HCT116 (cell line): Measurements from ENCODE around the gene DNM3. TPM values are rescaled to one million over a fixed set of nuclear protein-coding genes. Genes with fewer than 3 reads are reported as not detected.

Experiments used
- ATAC-seq: fragments of 200-7000 bp; cut with Tn5 transposase; 2 replicates; pipeline ENCODE4 v1.9.1; 2020; ENCODE audit warnings: mild to moderate bottlenecking, moderate library complexity
- BruUV-seq: library from RNA; stranded (reverse); fragments of 400-500 nt; replicated peaks from 2 replicates; lab custom pipeline; 2021; lab: Mats Ljungman, UMichigan
- CTCF ChIA-PET: fragments of 300-600 bp; sonication (Branson Sonifier 250); formaldehyde crosslinking; loops from one replicate; lab custom pipeline; 2021; ENCODE audit warnings: antibody characterized with exemption; lab: Charles Lee
- POLR2A ChIA-PET: fragments of 300-600, 350-600 bp; sonication (Branson Sonifier 250); formaldehyde crosslinking; loops from one replicate; lab custom pipeline; 2021; ENCODE audit warnings: antibody characterized with exemption; lab: Charles Lee
- RAD21 ChIA-PET, 2 experiments: fragments of 300-600 bp; sonication (Branson Sonifier 250); formaldehyde crosslinking; loops; one replicate each; lab custom pipeline; 2023; ENCODE audit warnings: low total read pairs in 2 of 2; ENCODE audit not compliant: uncharacterized antibody in 2 of 2, unreplicated experiment in 2 of 2, low non-redundant PET in 1 of 2; lab: Charles Lee
- DNase-seq: peaks from one replicate; pipeline ENCODE4 v3.0.0-alpha.2; 2010; ENCODE audit warnings: low read depth, low spot score
- H2AFZ ChIP-seq: fragments of 200-600 bp; shearing (Covaris generic), sonication (generic); 2 replicates; pipeline ENCODE4 v1.6.1; 2017; ENCODE audit warnings: low read depth, mixed run types, mixed read lengths, antibody characterized with exemption, low read length; ENCODE audit not compliant: poor library complexity, severe bottlenecking
- H3K27ac ChIP-seq: 2 replicates; pipeline ENCODE4 v1.5.1; 2012; ENCODE audit warnings: low read depth, low read length
- H3K27me3 ChIP-seq: fragments of 200-600 bp; sonication (generic); 2 replicates; pipeline ENCODE4 v1.6.1; 2016; ENCODE audit warnings: mixed run types, low read length, mixed read lengths; ENCODE audit not compliant: insufficient read depth
- H3K36me3 ChIP-seq, 2 experiments: fragments of 200-500 bp in 1 of 2; fragments of 200-600 bp in 1 of 2; sonication (Bioruptor generic) in 1 of 2; sonication (generic) in 1 of 2; 2 replicates each; pipeline versions ENCODE4 v1.5.1 to v1.6.1; 2014 to 2016; ENCODE audit warnings: low read length in 2 of 2, inconsistent platforms in 1 of 2, mixed read lengths in 1 of 2, mixed run types in 1 of 2; ENCODE audit not compliant: insufficient read depth in 2 of 2, control insufficient read depth in 1 of 2
- H3K4me1 ChIP-seq, 2 experiments: fragments of 200-600 bp in 1 of 2; sonication (generic) in 1 of 2; 2 replicates each; pipeline versions ENCODE4 v1.5.1 to v1.6.1; 2012 to 2017; ENCODE audit warnings: low read length in 2 of 2, inconsistent platforms in 1 of 2, mild to moderate bottlenecking in 1 of 2, mixed read lengths in 1 of 2, mixed run types in 1 of 2, moderate library complexity in 1 of 2; ENCODE audit not compliant: insufficient read depth in 2 of 2, control insufficient read depth in 1 of 2
- H3K4me2 ChIP-seq: fragments of 200-600 bp; sonication (generic); 2 replicates; pipeline ENCODE4 v1.6.1; 2017; ENCODE audit warnings: mixed run types, low read length, mixed read lengths
- H3K4me3 ChIP-seq, 2 experiments: fragments of 200-600 bp in 1 of 2; sonication (generic) in 1 of 2; replicated peaks in 1 of 2; 2 replicates each; pipeline ENCODE4 v1.5.1; 2011 to 2016; ENCODE audit warnings: low read length in 2 of 2, control low read depth in 1 of 2, low read depth in 1 of 2, mild to moderate bottlenecking in 1 of 2, mixed read lengths in 1 of 2, mixed run types in 1 of 2
- H3K79me2 ChIP-seq: fragments of 200-600 bp; sonication (generic); 2 replicates; pipeline ENCODE4 v1.6.1; 2017; ENCODE audit warnings: mild to moderate bottlenecking, mixed run types, low read length, moderate library complexity, mixed read lengths; ENCODE audit not compliant: insufficient read depth
- H3K9ac ChIP-seq: fragments of 200-600 bp; sonication (generic); 2 replicates; pipeline ENCODE4 v1.6.1; 2016; ENCODE audit warnings: low read length, mixed read lengths
- H3K9me2 ChIP-seq: fragments of 200-600 bp; sonication (generic), shearing (Covaris generic); 2 replicates; pipeline ENCODE4 v1.6.1; 2017; ENCODE audit warnings: mixed run types, mild to moderate bottlenecking, moderate library complexity; ENCODE audit not compliant: insufficient read depth
- H3K9me3 ChIP-seq, 2 experiments: fragments of 200-500 bp in 1 of 2; fragments of 200-600 bp in 1 of 2; sonication (Bioruptor generic) in 1 of 2; sonication (generic) in 1 of 2; 2 replicates each; pipeline ENCODE4 v1.6.1; 2014 to 2017; ENCODE audit warnings: low read length in 2 of 2, mixed read lengths in 2 of 2, inconsistent platforms in 1 of 2, low read depth in 1 of 2, mild to moderate bottlenecking in 1 of 2, mixed run types in 1 of 2, moderate library complexity in 1 of 2; ENCODE audit not compliant: control insufficient read depth in 1 of 2, insufficient read depth in 1 of 2
- H4K20me1 ChIP-seq: fragments of 200-600 bp; sonication (generic), shearing (Covaris generic); 2 replicates; pipeline ENCODE4 v1.6.1; 2017; ENCODE audit warnings: mixed run types, mild to moderate bottlenecking, moderate library complexity; ENCODE audit not compliant: insufficient read depth
- CEBPB ChIP-seq: IDR thresholded peaks from 2 replicates; pipeline ENCODE4 v1.6.1; 2012; ENCODE audit warnings: low read depth
- ELF1 ChIP-seq: IDR thresholded peaks from 2 replicates; pipeline ENCODE4 v1.6.1; 2012; ENCODE audit warnings: low read depth, borderline replicate concordance
- EZH2 ChIP-seq: fragments of 200-600 bp; sonication (generic); IDR thresholded peaks from 2 replicates; pipeline ENCODE4 v1.6.1; 2017; ENCODE audit warnings: antibody characterized with exemption, mixed run types
- EZH2phosphoT487 ChIP-seq: fragments of 200-600 bp; IDR thresholded peaks from 2 replicates; pipeline ENCODE4 v1.6.1; 2018; ENCODE audit warnings: antibody characterized with exemption, borderline replicate concordance
- JUND ChIP-seq: IDR thresholded peaks from 2 replicates; pipeline ENCODE4 v1.6.1; 2012
- MAX ChIP-seq: IDR thresholded peaks from 2 replicates; pipeline ENCODE4 v1.6.1; 2012
- RAD21 ChIP-seq: IDR thresholded peaks from 2 replicates; pipeline ENCODE4 v1.6.1; 2012; ENCODE audit warnings: low read depth, mild to moderate bottlenecking
- SIN3A ChIP-seq: IDR thresholded peaks from 2 replicates; pipeline ENCODE4 v1.6.1; 2012; ENCODE audit warnings: low read depth
- SP1 ChIP-seq: IDR thresholded peaks from 2 replicates; pipeline ENCODE4 v1.6.1; 2012; ENCODE audit warnings: low read depth
- TCF7L2 ChIP-seq: IDR thresholded peaks from 2 replicates; pipeline ENCODE4 v1.7.0; 2011; ENCODE audit warnings: borderline replicate concordance, inconsistent platforms; ENCODE audit not compliant: insufficient read depth, insufficient read length; ENCODE audit errors: extremely low read depth
- YY1 ChIP-seq: IDR thresholded peaks from 2 replicates; pipeline ENCODE4 v1.6.1; 2011; ENCODE audit warnings: low read length, low read depth, moderate library complexity, mild to moderate bottlenecking; ENCODE audit not compliant: insufficient replicate concordance; ENCODE audit errors: extremely low read depth
- intact Hi-C: fragments of 100-400 bp; cut with micrococcal nuclease; formaldehyde crosslinking; loops from 2 replicates; pipeline ENCODE4 v1.10.0; 2022
- total RNA-seq: library from RNA; stranded (reverse); gene quantifications from one replicate; pipeline ENCODE4 v1.2.1, GENCODE V29; 2021; ENCODE audit not compliant: unreplicated experiment
- TF ChIP-seq, protein P1 (sequence below): IDR thresholded peaks from 2 replicates; pipeline ENCODE4 v1.6.1; 2012

DNM3 gene
- total RNA-seq, 1 experiment from 2014 or later: 3.1 TPM

DNA sequence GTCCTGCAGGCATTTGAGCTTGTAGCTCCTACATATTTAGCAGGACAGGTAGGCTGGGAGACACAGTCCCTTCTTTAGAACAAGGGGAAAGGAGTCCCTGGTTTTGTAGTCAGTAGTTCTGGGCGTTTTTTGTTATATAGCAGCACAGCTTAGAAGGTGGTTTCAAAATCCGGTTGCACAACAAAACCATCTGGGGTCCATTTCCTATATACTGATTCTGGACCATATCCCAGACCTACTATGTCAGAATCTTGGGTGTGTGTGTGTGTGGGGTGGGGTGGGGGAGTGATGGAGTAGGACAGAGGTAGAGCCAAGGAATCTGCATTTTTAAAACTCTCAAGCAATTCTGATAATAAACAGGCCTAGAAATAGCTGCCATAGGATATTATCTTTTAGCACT is 38.3 kb upstream of the DNM3 start:
- no peak overlapping the region for H3K27ac ChIP-seq
- intact Hi-C loops: loop anchor here (5.0 kb wide), 2 partner anchors 156 to 599 kb away; no protein-coding TSS in a partner anchor
- no peak for TF ChIP-seq YY1
- TF ChIP-seq ELF1: no peak
- no peak for TF ChIP-seq RAD21
- TF ChIP-seq TCF7L2: no peak
- no peak for TF ChIP-seq JUND
- TF ChIP-seq, protein P1, sequence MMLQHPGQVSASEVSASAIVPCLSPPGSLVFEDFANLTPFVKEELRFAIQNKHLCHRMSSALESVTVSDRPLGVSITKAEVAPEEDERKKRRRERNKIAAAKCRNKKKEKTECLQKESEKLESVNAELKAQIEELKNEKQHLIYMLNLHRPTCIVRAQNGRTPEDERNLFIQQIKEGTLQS: no peak
- no peak for TF ChIP-seq EZH2phosphoT487
- TF ChIP-seq CEBPB: no peak
- TF ChIP-seq SIN3A: no peak
- TF ChIP-seq MAX: no peak
- no peak for TF ChIP-seq EZH2
- TF ChIP-seq SP1: no peak
- H3K4me3 ChIP-seq: no peak overlapping the region
- H3K9ac ChIP-seq: no peak overlapping the region
- no peaks in the 10 kb centered on the region for H3K9me3 ChIP-seq
- H3K4me1 ChIP-seq: peaks cover 0 to 4% of the 10 kb centered on the region in 2 experiments; a peak in 1 of 4 replicates
- POLR2A ChIA-PET: no interaction called here
- CTCF ChIA-PET: interaction anchor here (3.2 to 8.4 kb wide), 2 partner anchors 181 to 200 kb away, joined by 21 to 237 read pairs; no protein-coding TSS in a partner anchor
- H2AFZ ChIP-seq: no peak overlapping the region
- H3K9me2 ChIP-seq: no peaks in the 10 kb centered on the region
- ATAC-seq (no peak), DNase-seq (no peak)
- no peaks in the 10 kb centered on the region for H4K20me1 ChIP-seq
- H3K27me3 ChIP-seq: no peaks in the 10 kb centered on the region
- H3K36me3 ChIP-seq: no peaks in the 10 kb centered on the region
- no TSS peak for BruUV-seq
- H3K79me2 ChIP-seq: no peaks in the 10 kb centered on the region
- no peak overlapping the region for H3K4me2 ChIP-seq
- RAD21 ChIA-PET: interaction anchor here in 1 of 2 experiments (0.6 to 3.5 kb wide), 2 partner anchors 168 to 180 kb away, joined by 3 to 16 read pairs; no protein-coding TSS in a partner anchor
